Measurements from ENCODE around the gene CUL7. TPM values are rescaled to one million over a fixed set of nuclear protein-coding genes. Genes with fewer than 3 reads are reported as not detected.
A peak's percentile ranks its signal among the peaks of the same experiment; 100 is the strongest.

CUL7 gene
- total RNA-seq, 1 donor from 2014 or later, result 58.9 TPM

- H3K27me3 Mint-ChIP-seq, result no peaks in the 10 kb centered on the region
- peaks cover 21% of the 10 kb centered on the region for H3K36me3 Mint-ChIP-seq (ENCODE audit: insufficient read depth)
- H3K27ac Mint-ChIP-seq, result no peak overlapping the region
- no peak for TF ChIP-seq CTCF (IDR thresholded peaks at IDR 0.05; ENCODE audit: unreplicated experiment)
- no peaks in the 10 kb centered on the region for H3K4me1 Mint-ChIP-seq (ENCODE audit: low read depth)
- H3K9me3 Mint-ChIP-seq (ENCODE audit: low read depth), result no peaks in the 10 kb centered on the region
- no peak for DNase-seq (ENCODE audit: low spot score, unreplicated experiment)
- H3K4me3 Mint-ChIP-seq (ENCODE audit: low read depth), result no peak overlapping the region
Observed at GRCh38 chr6:43026365-43026764, 27.3 kb downstream of the CUL7 start.

GRCh38 chr6:43024436-43024835 is 29.2 kb downstream of the CUL7 start:
- peaks cover 17% of the 10 kb centered on the region for H3K36me3 Mint-ChIP-seq (ENCODE audit: insufficient read depth)
- DNase-seq (ENCODE audit: low spot score, unreplicated experiment), result no peak
- no peaks in the 10 kb centered on the region for H3K4me1 Mint-ChIP-seq (ENCODE audit: low read depth)
- TF ChIP-seq CTCF (IDR thresholded peaks at IDR 0.05; ENCODE audit: unreplicated experiment), result no peak
- no peaks in the 10 kb centered on the region for H3K9me3 Mint-ChIP-seq (ENCODE audit: low read depth)
- peak overlapping the region; percentile 44 for H3K4me3 Mint-ChIP-seq (ENCODE audit: low read depth)
- H3K27me3 Mint-ChIP-seq, result no peaks in the 10 kb centered on the region
- no peak overlapping the region for H3K27ac Mint-ChIP-seq

GRCh38 chr6:43021270-43022047 is 32.2 kb downstream of the CUL7 start, which contains the start of gene RRP36:
Gene RRP36, plus strand, starts transcription at chr6:43021623. Its CDS starts 32 bp downstream, at chr6:43021655.
- no peaks in the 10 kb centered on the region for H3K27me3 Mint-ChIP-seq
- peak within 1 kb of the TSS; percentile 95 for H3K27ac Mint-ChIP-seq
- H3K36me3 Mint-ChIP-seq (ENCODE audit: insufficient read depth), result peaks cover 14% of the 10 kb centered on the region
- H3K4me1 Mint-ChIP-seq (ENCODE audit: low read depth), result no peaks in the 10 kb centered on the region
- no peaks in the 10 kb centered on the region for H3K9me3 Mint-ChIP-seq (ENCODE audit: low read depth)
- TF ChIP-seq CTCF (IDR thresholded peaks at IDR 0.05; ENCODE audit: unreplicated experiment), result no peak
- H3K4me3 Mint-ChIP-seq (ENCODE audit: low read depth), result peak within 1 kb of the TSS; percentile 98
- peak; percentile 49 for DNase-seq (ENCODE audit: low spot score, unreplicated experiment)

GRCh38 chr6:43020847-43021246 is 32.8 kb downstream of the CUL7 start:
- no peaks in the 10 kb centered on the region for H3K9me3 Mint-ChIP-seq (ENCODE audit: low read depth)
- no peak for DNase-seq (ENCODE audit: low spot score, unreplicated experiment)
- H3K27me3 Mint-ChIP-seq, result no peaks in the 10 kb centered on the region
- peak overlapping the region; percentile 71 for H3K27ac Mint-ChIP-seq
- H3K4me3 Mint-ChIP-seq (ENCODE audit: low read depth), result peak overlapping the region; percentile 98
- H3K36me3 Mint-ChIP-seq (ENCODE audit: insufficient read depth), result peaks cover 12% of the 10 kb centered on the region
- no peak for TF ChIP-seq CTCF (IDR thresholded peaks at IDR 0.05; ENCODE audit: unreplicated experiment)
- H3K4me1 Mint-ChIP-seq (ENCODE audit: low read depth), result peaks cover 4% of the 10 kb centered on the region

- TF ChIP-seq CTCF (IDR thresholded peaks at IDR 0.05; ENCODE audit: unreplicated experiment), result no peak
- DNase-seq (ENCODE audit: low spot score, unreplicated experiment), result no peak
- H3K4me1 Mint-ChIP-seq (ENCODE audit: low read depth), result peaks cover 5% of the 10 kb centered on the region
Observed at GRCh38 chr6:43020052-43020705, 33.5 kb downstream of the CUL7 start.

More at GRCh38 chr6:43020052-43020705, 33.5 kb downstream of the CUL7 start:
- Mint-ChIP-seq H3K27me3 (no peaks in the 10 kb centered on the region), H3K9me3 (ENCODE audit: low read depth) (no peaks in the 10 kb centered on the region), H3K27ac (no peak overlapping the region), H3K4me3 (ENCODE audit: low read depth) (peak overlapping the region; percentile 58), H3K36me3 (ENCODE audit: insufficient read depth) (peaks cover 12% of the 10 kb centered on the region)
